ENCODE measurements around the gene MYL9. TPM values are rescaled to one million over a fixed set of nuclear protein-coding genes. Genes with fewer than 3 reads are reported as not detected.

The MYL9 gene
- total RNA-seq (2013; cell fraction: nucleolus; rRNA removed), result 0.22 TPM in 1 of 2 replicates, not detected in the other
- total RNA-seq (2014; rRNA removed) (0.11 and 0.28 TPM in 2 replicates), total RNA-seq (2014; rRNA removed; fragmentation: Illumina TruSeq; extraction: Trizol) (0.37 and 0.54 TPM in 2 replicates), total RNA-seq (2021) (1.6 and 1.7 TPM in 2 replicates), polyA plus RNA-seq (2011; rRNA removed) (not detected in 2 replicates), polyA plus RNA-seq (2014; fragmentation: Illumina TruSeq; extraction: Trizol) (0.66 TPM in 1 of 2 replicates, not detected in the other), polyA plus RNA-seq (2014; fragmentation: Nextera tagmentation; extraction: Ambion mirVana) (not detected), polyA plus RNA-seq (2014; rRNA removed) (0.56 and 0.64 TPM in 2 replicates), polyA plus RNA-seq (2016; fragmentation: Nextera tagmentation; extraction: Ambion mirVana) (under 1 TPM; 0.62 to 0.63 TPM), polyA minus RNA-seq (2011; rRNA and poly(A)+ RNA removed) (not detected in 2 replicates), Bru-seq, nascent RNA (percentile 41 among the genes with signal in this experiment), BruChase-seq, experiment 1, labeled RNA remaining after a 6-hour chase (percentile 27 among the genes with signal in this experiment), BruChase-seq, experiment 2, labeled RNA remaining after a 2-hour chase (percentile 26 among the genes with signal in this experiment)
- polyA plus RNA-seq (2011; ENCODE audit: low read depth), result 0.88 TPM
- 0.03 TPM in 2 replicates for polyA plus RNA-seq (2011; cell fraction: cytosol; rRNA removed)
- not detected in 2 replicates for polyA plus RNA-seq (2011; cell fraction: nucleus; rRNA removed)
- 2.5 and 2.7 TPM in 2 replicates for polyA plus RNA-seq (2012)
- polyA minus RNA-seq (2011; cell fraction: cytosol; rRNA and poly(A)+ RNA removed), result not detected in 2 replicates
- not detected in 2 replicates for polyA minus RNA-seq (2011; cell fraction: nucleus; rRNA and poly(A)+ RNA removed)
- long read RNA-seq, experiment 1, result 0 reads
- long read RNA-seq, experiment 2, result 0 reads

- no TSS peak for BruUV-seq (replicated peaks)
- H3K9me3 ChIP-seq (replicated peaks; ENCODE audit: control insufficient read depth, insufficient read depth, low read length), result no peaks in the 10 kb centered on the region
- no peaks in the 10 kb centered on the region for H3K27me3 ChIP-seq (replicated peaks in 1 of 2; ENCODE audit: control insufficient read depth in 2 of 2, insufficient read depth in 2 of 2, low read length in 1 of 2)
- intact Hi-C loops (cut with micrococcal nuclease; ENCODE audit: unreplicated experiment), result no loop called here
- ChIA-PET RAD21 (ENCODE audit: unreplicated experiment) (no interaction called here), POLR2A (no interaction called here), SMC1A (ENCODE audit: uncharacterized antibody, unreplicated experiment) (no interaction called here), CTCF (interaction anchor here (1.1 kb wide), 1 partner anchor 63 kb away, joined by 5 read pairs; no protein-coding TSS in a partner anchor)
- H3K79me2 ChIP-seq (ENCODE audit: control insufficient read depth, insufficient read depth, low read length), result no peaks in the 10 kb centered on the region; the same call in 1 of the 2 replicates
- H3K4me1 ChIP-seq (ENCODE audit: control insufficient read depth, insufficient read depth, low read length), result no peaks in the 10 kb centered on the region
- WGBS (ENCODE audit: insufficient coverage, insufficient replicate concordance, low lambda C conversion rate, missing lambda C conversion rate), result 71% methylated on average over 14 of the region's 41 CpGs
- H3K27ac ChIP-seq (ENCODE audit: control insufficient read depth, insufficient read depth), result no peak within 1 kb of the TSS
- no peaks in the 10 kb centered on the region for H4K20me1 ChIP-seq (ENCODE audit: control insufficient read depth, insufficient read depth)
- H3K9ac ChIP-seq (ENCODE audit: control insufficient read depth, insufficient read depth, low read length), result no peak within 1 kb of the TSS
- H3K4me2 ChIP-seq (ENCODE audit: control insufficient read depth, insufficient read depth), result peak within 1 kb of the TSS; percentile 55
- peak within 1 kb of the TSS; percentile 45 for H2AFZ ChIP-seq (ENCODE audit: control insufficient read depth, low read depth, low read length)
- FAIRE-seq (no peak), DNase-seq (ENCODE audit: low read depth, low spot score) (no peak), ATAC-seq (peak; percentile 91)
- H3K4me3 ChIP-seq, result peak within 1 kb of the TSS; percentile 50; the same call in 1 of the 2 replicates
- in situ Hi-C loops (cut with MboI), result no loop called here
- TF ChIP-seq SRF (IDR thresholded peaks at IDR 0.05; ENCODE audit: low read depth in 2 of 2, low read length in 2 of 2) (peak; percentile 56 to 84), NR2C1 (IDR thresholded peaks at IDR 0.05) (no peak)
- H3K36me3 ChIP-seq (ENCODE audit: control insufficient read depth in 2 of 2, insufficient read depth in 2 of 2, low read length in 1 of 2), result no peaks in the 10 kb centered on the region
Measured at GRCh38 chr20:36541227-36541767, at the start of gene MYL9. TSS of gene MYL9 (plus strand) at chr20:36541519. CDS start at chr20:36544885, 3,366 bp downstream.

All from GM12878 (cell line).